ENCODE data around the gene KCTD4.

DNA sequence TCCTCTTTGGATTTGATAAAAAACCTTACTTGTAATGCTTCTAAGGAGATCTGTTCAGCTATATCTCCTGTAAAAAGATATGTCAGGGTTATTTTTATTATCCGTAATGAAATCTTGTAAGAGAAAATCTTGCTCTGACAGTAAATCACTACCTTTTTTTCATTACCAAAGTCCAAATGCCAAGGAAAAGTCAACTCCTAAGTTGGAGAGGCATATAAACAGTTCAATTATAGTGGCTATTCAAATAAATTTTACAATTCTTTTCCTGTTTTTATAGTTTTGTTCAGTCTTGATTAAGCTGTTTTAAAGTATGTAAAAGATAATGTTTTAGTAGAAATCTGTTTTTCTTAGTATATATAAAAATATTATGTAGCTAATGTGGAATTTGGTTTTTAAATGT is 9.0 kb downstream of the KCTD4 start:
- TF ChIP-seq, protein P1, sequence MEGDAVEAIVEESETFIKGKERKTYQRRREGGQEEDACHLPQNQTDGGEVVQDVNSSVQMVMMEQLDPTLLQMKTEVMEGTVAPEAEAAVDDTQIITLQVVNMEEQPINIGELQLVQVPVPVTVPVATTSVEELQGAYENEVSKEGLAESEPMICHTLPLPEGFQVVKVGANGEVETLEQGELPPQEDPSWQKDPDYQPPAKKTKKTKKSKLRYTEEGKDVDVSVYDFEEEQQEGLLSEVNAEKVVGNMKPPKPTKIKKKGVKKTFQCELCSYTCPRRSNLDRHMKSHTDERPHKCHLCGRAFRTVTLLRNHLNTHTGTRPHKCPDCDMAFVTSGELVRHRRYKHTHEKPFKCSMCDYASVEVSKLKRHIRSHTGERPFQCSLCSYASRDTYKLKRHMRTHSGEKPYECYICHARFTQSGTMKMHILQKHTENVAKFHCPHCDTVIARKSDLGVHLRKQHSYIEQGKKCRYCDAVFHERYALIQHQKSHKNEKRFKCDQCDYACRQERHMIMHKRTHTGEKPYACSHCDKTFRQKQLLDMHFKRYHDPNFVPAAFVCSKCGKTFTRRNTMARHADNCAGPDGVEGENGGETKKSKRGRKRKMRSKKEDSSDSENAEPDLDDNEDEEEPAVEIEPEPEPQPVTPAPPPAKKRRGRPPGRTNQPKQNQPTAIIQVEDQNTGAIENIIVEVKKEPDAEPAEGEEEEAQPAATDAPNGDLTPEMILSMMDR (IDR thresholded peaks at IDR 0.05; ENCODE audit: extremely low read depth in 1 of 2, insufficient read depth in 1 of 2, low read depth in 1 of 2, low read length in 2 of 2): no peak
- TF ChIP-seq EZH2 (IDR thresholded peaks at IDR 0.05; ENCODE audit: borderline replicate concordance, low read depth, low read length, severe bottlenecking) (no peak), MYC (IDR thresholded peaks at IDR 0.05; ENCODE audit: low read depth, low read length) (no peak), POLR2AphosphoS5 (IDR thresholded peaks at IDR 0.05; ENCODE audit: insufficient read depth, low read depth, low read length) (no peak), POLR2A (IDR thresholded peaks at IDR 0.05; ENCODE audit: low read depth, low read length) (no peak)
- TF ChIP-seq, protein P2, sequence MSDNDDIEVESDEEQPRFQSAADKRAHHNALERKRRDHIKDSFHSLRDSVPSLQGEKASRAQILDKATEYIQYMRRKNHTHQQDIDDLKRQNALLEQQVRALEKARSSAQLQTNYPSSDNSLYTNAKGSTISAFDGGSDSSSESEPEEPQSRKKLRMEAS (IDR thresholded peaks at IDR 0.05; ENCODE audit: insufficient read depth, insufficient read length): no peak
